NCI-H146 (cell line): ENCODE measurements around the gene ODF4.
"Not testable (repeated sequence)": the region's sequence is repeated elsewhere in the genome, so short reads cannot be mapped to it uniquely, and the experiment has no call there.

Source experiments
- DNase-seq: peaks from one replicate; lab custom pipeline; 2025; lab: John Stamatoyannopoulos, UW

ODF4 gene

GRCh38 chr17:8326511-8327302 lies 12.9 kb upstream of the ODF4 start:
- DNase-seq, result peak; percentile 49

GRCh38 chr17:8327303-8327649 lies 12.4 kb upstream of the ODF4 start:
- DNase-seq, result no peak

- no peak for DNase-seq
Observed at GRCh38 chr17:8332128-8332527, 7.5 kb upstream of the ODF4 start.

- DNase-seq, result peak; percentile 28
Observed at GRCh38 chr17:8332688-8333087, 7.0 kb upstream of the ODF4 start.

- no peak for DNase-seq
Observed at GRCh38 chr17:8333281-8333680, 6.4 kb upstream of the ODF4 start.

- no peak for DNase-seq
Observed at GRCh38 chr17:8337802-8338752, 1.6 kb upstream of the ODF4 start.

- no peak for DNase-seq
Observed at GRCh38 chr17:8338753-8339140, 893 bp upstream of the ODF4 start.

GRCh38 chr17:8341456-8341855 lies 1.8 kb downstream of the ODF4 start:
- DNase-seq, result no peak

GRCh38 chr17:8345052-8345690 lies 5.5 kb downstream of the ODF4 start:
- DNase-seq, result no peak

GRCh38 chr17:8345951-8346665 lies 6.5 kb downstream of the ODF4 start:
- no peak for DNase-seq

- DNase-seq, result not testable (repeated sequence)
Observed at GRCh38 chr17:8347001-8347400, 7.4 kb downstream of the ODF4 start.

- DNase-seq, result no peak
Observed at GRCh38 chr17:8350339-8350738, 10.7 kb downstream of the ODF4 start.

- no peak for DNase-seq
Observed at GRCh38 chr17:8353736-8354135, 14.1 kb downstream of the ODF4 start.

GRCh38 chr17:8354236-8354635 lies 14.6 kb downstream of the ODF4 start:
- DNase-seq, result no peak

GRCh38 chr17:8357910-8358309 lies 18.3 kb downstream of the ODF4 start:
- DNase-seq, result no peak

GRCh38 chr17:8359769-8360168 lies 20.1 kb downstream of the ODF4 start:
- DNase-seq, result no peak

- DNase-seq, result peak; percentile 32
Observed at GRCh38 chr17:8360260-8360659, 20.6 kb downstream of the ODF4 start.

GRCh38 chr17:8360751-8361150 lies 21.1 kb downstream of the ODF4 start:
- no peak for DNase-seq

GRCh38 chr17:8362651-8363332 lies 23.2 kb downstream of the ODF4 start:
- no peak for DNase-seq

- no peak for DNase-seq
Observed at GRCh38 chr17:8365143-8365542, 25.5 kb downstream of the ODF4 start.

- no peak for DNase-seq
Observed at GRCh38 chr17:8366231-8366630, 26.6 kb downstream of the ODF4 start.
